Endothelial cell of umbilical vein (primary cell): Measurements from ENCODE around the gene KIF26A. TPM values are rescaled to one million over a fixed set of nuclear protein-coding genes. Genes with fewer than 3 reads are reported as not detected.

ENCODE experiments used
- BruUV-seq: library from RNA; stranded (reverse); fragments of 400-500 nt; replicated peaks from 2 replicates; lab custom pipeline; 2021; lab: Mats Ljungman, UMichigan
- CTCF ChIA-PET: fragments of 300-600, 350-600 bp; sonication (Branson Sonifier 250); formaldehyde crosslinking; loops from one replicate; lab custom pipeline; 2021; ENCODE audit warnings: antibody characterized with exemption, inconsistent platforms; lab: Charles Lee
- POLR2A ChIA-PET: fragments of 300-600, 350-600 bp; sonication (Branson Sonifier 250); formaldehyde crosslinking; loops from one replicate; lab custom pipeline; 2021; ENCODE audit warnings: antibody characterized with exemption, inconsistent platforms; lab: Charles Lee
- DNase-seq: peaks from one replicate; pipeline ENCODE4 v3.0.0-alpha.2; 2011; ENCODE audit warnings: low read depth, low spot score
- FAIRE-seq: peaks from 2 replicates; lab custom pipeline; 2011; peaks lifted over from hg19 to GRCh38; lab: Jason Lieb, UNC
- H2AFZ ChIP-seq: 2 replicates; pipeline ENCODE4 v1.6.0; 2012; ENCODE audit warnings: low read depth, low read length, control low read depth, inconsistent platforms
- H3K27ac ChIP-seq: 2 replicates; pipeline ENCODE4 v1.5.1; 2011; ENCODE audit warnings: low read depth, mild to moderate bottlenecking, control low read depth, low read length, moderate library complexity; ENCODE audit not compliant: insufficient read depth
- H3K27me3 ChIP-seq, 2 experiments: 2 replicates each; pipeline versions ENCODE4 v1.6.0 to v1.6.1; 2011; ENCODE audit warnings: low read length in 2 of 2, mixed read lengths in 1 of 2; ENCODE audit not compliant: control insufficient read depth in 2 of 2, insufficient read depth in 2 of 2
- H3K36me3 ChIP-seq, 2 experiments: 2 replicates in 1 of 2; 3 replicates in 1 of 2; pipeline ENCODE4 v1.5.1; 2011; ENCODE audit warnings: low read length in 2 of 2, mild to moderate bottlenecking in 1 of 2, moderate library complexity in 1 of 2; ENCODE audit not compliant: control insufficient read depth in 2 of 2, insufficient read depth in 2 of 2; ENCODE audit errors: extremely low read depth in 1 of 2
- H3K4me1 ChIP-seq: 3 replicates; pipeline ENCODE4 v1.5.1; 2011; ENCODE audit warnings: mild to moderate bottlenecking, low read length; ENCODE audit not compliant: control insufficient read depth, insufficient read depth; ENCODE audit errors: extremely low read depth
- H3K4me2 ChIP-seq: 2 replicates; pipeline ENCODE4 v1.6.1; 2011; ENCODE audit warnings: low read length, control low read depth, mixed read lengths; ENCODE audit not compliant: insufficient read depth
- H3K4me3 ChIP-seq, 3 experiments: fragments of 200-600 bp in 1 of 3; sonication (generic), shearing (Covaris generic) in 1 of 3; replicated peaks in 1 of 3; 2 replicates each; pipeline ENCODE4 v1.5.1; 2011 to 2016; ENCODE audit warnings: control low read depth in 3 of 3, low read length in 3 of 3, mild to moderate bottlenecking in 2 of 3, inconsistent platforms in 1 of 3, low read depth in 1 of 3, moderate library complexity in 1 of 3; ENCODE audit not compliant: insufficient read depth in 1 of 3
- H3K79me2 ChIP-seq: 2 replicates; pipeline ENCODE4 v1.6.0; 2012; ENCODE audit warnings: low read length, inconsistent platforms; ENCODE audit not compliant: control insufficient read depth, insufficient read depth
- H3K9ac ChIP-seq: replicated peaks from 2 replicates; pipeline ENCODE3; 2011; ENCODE audit warnings: low read length, control low read depth; ENCODE audit not compliant: insufficient read depth; ENCODE audit errors: extremely low read depth
- H3K9me1 ChIP-seq: replicated peaks from 3 replicates; pipeline ENCODE4 v1.6.0; 2011; ENCODE audit warnings: mild to moderate bottlenecking, low read length; ENCODE audit not compliant: control insufficient read depth, insufficient read depth; ENCODE audit errors: extremely low read depth
- H3K9me3 ChIP-seq: replicated peaks from 2 replicates; pipeline ENCODE4 v1.5.1; 2012; ENCODE audit warnings: low read length, inconsistent platforms; ENCODE audit not compliant: control insufficient read depth, insufficient read depth
- H4K20me1 ChIP-seq: replicated peaks from 2 replicates; pipeline ENCODE3; 2011; ENCODE audit warnings: mild to moderate bottlenecking, low read length; ENCODE audit not compliant: control insufficient read depth, insufficient read depth; ENCODE audit errors: extremely low read depth
- EZH2 ChIP-seq: IDR thresholded peaks from 2 replicates; pipeline ENCODE4 v1.6.1; 2012; ENCODE audit warnings: borderline replicate concordance, low read depth, mild to moderate bottlenecking, moderate library complexity, low read length, inconsistent platforms; ENCODE audit not compliant: severe bottlenecking
- FOS ChIP-seq: IDR thresholded peaks from 2 replicates; pipeline ENCODE4 v1.6.1; 2011; ENCODE audit warnings: mild to moderate bottlenecking, low read length, moderate library complexity, borderline replicate concordance; ENCODE audit not compliant: insufficient read depth
- GATA2 ChIP-seq: IDR thresholded peaks from 2 replicates; pipeline ENCODE4 v1.7.0; 2011; ENCODE audit warnings: low read depth, mild to moderate bottlenecking, moderate library complexity, mixed read lengths, low read length; ENCODE audit not compliant: insufficient read length, insufficient read depth
- JUN ChIP-seq: IDR thresholded peaks from 2 replicates; pipeline ENCODE4 v1.6.1; 2011; ENCODE audit warnings: borderline replicate concordance, low read depth; ENCODE audit not compliant: insufficient read length, insufficient read depth
- MAX ChIP-seq: IDR thresholded peaks from 2 replicates; pipeline ENCODE4 v1.6.1; 2011; ENCODE audit not compliant: insufficient read depth, insufficient read length
- MYC ChIP-seq: IDR thresholded peaks from one replicate; pipeline ENCODE4 v1.6.1; 2011; ENCODE audit warnings: mild to moderate bottlenecking, low read depth, low read length
- POLR2A ChIP-seq: IDR thresholded peaks from 2 replicates; pipeline ENCODE4 v1.6.1; 2012; ENCODE audit warnings: low read depth, mild to moderate bottlenecking, control low read depth, low read length
- POLR2AphosphoS5 ChIP-seq: IDR thresholded peaks from 2 replicates; pipeline ENCODE4 v1.6.1; 2012; ENCODE audit warnings: low read depth, mild to moderate bottlenecking, control low read depth, low read length, moderate library complexity; ENCODE audit not compliant: insufficient read depth
- dilution Hi-C: fragments of 300-500 bp; cut with MboI; formaldehyde crosslinking; loops from one replicate; pipeline ENCODE4 v1.15.0; 2019; ENCODE audit warnings: low sequenced_read_pairs; ENCODE audit not compliant: extremely low pct_ligation_motif_present
- intact Hi-C: fragments of 100-400 bp; cut with micrococcal nuclease; formaldehyde crosslinking; loops from one replicate; pipeline ENCODE4 v1.10.0; 2022
- polyA plus RNA-seq, 4 experiments: library from polyadenylated mRNA; depleted of rRNA in 3 of 4; stranded (reverse) in 3 of 4; unstranded in 1 of 4; fragments of >200 nt; gene quantifications; 2 replicates each; pipeline versions ENCODE4 v1.2.1 to v1.2.3, GENCODE V29; 2011 to 2012; ENCODE audit warnings: missing spikeins in 1 of 4
- total RNA-seq: library from RNA; stranded (reverse); gene quantifications from 2 replicates; pipeline ENCODE4 v1.2.3, GENCODE V29; 2021
- TF ChIP-seq, protein P1 (sequence below), 2 donors: IDR thresholded peaks; 1 replicate in 1 of 2; 2 replicates in 1 of 2; pipeline ENCODE4 v1.5.1; 2011; ENCODE audit warnings: low read length in 2 of 2, mild to moderate bottlenecking in 2 of 2, moderate library complexity in 2 of 2, control low read depth in 1 of 2, inconsistent platforms in 1 of 2, low read depth in 1 of 2; ENCODE audit not compliant: insufficient read depth in 1 of 2; ENCODE audit errors: extremely low read depth in 1 of 2

The KIF26A gene
- total and polyA plus RNA-seq, 2 donors (not counting 3 experiments of a cell fraction or from before 2014, with no cell fraction given): 3.6 to 10.7 TPM

- intact Hi-C loops: no loop called here
- no peak for FAIRE-seq
Measured at GRCh38 chr14:104091061-104091926, 47.1 kb upstream of the KIF26A start.

More at GRCh38 chr14:104091061-104091926, 47.1 kb upstream of the KIF26A start:
- no peak overlapping the region for H3K4me2 ChIP-seq
- DNase-seq: no peak
- no peaks in the 10 kb centered on the region for H3K4me1 ChIP-seq
- no peaks in the 10 kb centered on the region for H3K79me2 ChIP-seq
- no peak overlapping the region for H3K27ac ChIP-seq
- BruUV-seq: no TSS peak
- no peak overlapping the region for H2AFZ ChIP-seq
- ChIA-PET CTCF (interaction anchor here (0.9 kb wide), 1 partner anchor 13 kb away, joined by 4 read pairs; no protein-coding TSS in a partner anchor), POLR2A (no interaction called here)
- dilution Hi-C loops: no loop called here
- no peaks in the 10 kb centered on the region for H3K36me3 ChIP-seq
- H3K9me3 ChIP-seq: no peaks in the 10 kb centered on the region
- no peaks in the 10 kb centered on the region for H4K20me1 ChIP-seq
- no peak overlapping the region for H3K4me3 ChIP-seq
- no peaks in the 10 kb centered on the region for H3K9me1 ChIP-seq
- TF ChIP-seq MAX: no peak
- TF ChIP-seq MYC: no peak
- no peak for TF ChIP-seq JUN
- TF ChIP-seq FOS: no peak
- no peak for TF ChIP-seq GATA2
- TF ChIP-seq POLR2A: no peak
- no peak for TF ChIP-seq EZH2
- TF ChIP-seq, protein P1, sequence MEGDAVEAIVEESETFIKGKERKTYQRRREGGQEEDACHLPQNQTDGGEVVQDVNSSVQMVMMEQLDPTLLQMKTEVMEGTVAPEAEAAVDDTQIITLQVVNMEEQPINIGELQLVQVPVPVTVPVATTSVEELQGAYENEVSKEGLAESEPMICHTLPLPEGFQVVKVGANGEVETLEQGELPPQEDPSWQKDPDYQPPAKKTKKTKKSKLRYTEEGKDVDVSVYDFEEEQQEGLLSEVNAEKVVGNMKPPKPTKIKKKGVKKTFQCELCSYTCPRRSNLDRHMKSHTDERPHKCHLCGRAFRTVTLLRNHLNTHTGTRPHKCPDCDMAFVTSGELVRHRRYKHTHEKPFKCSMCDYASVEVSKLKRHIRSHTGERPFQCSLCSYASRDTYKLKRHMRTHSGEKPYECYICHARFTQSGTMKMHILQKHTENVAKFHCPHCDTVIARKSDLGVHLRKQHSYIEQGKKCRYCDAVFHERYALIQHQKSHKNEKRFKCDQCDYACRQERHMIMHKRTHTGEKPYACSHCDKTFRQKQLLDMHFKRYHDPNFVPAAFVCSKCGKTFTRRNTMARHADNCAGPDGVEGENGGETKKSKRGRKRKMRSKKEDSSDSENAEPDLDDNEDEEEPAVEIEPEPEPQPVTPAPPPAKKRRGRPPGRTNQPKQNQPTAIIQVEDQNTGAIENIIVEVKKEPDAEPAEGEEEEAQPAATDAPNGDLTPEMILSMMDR (IDR thresholded peaks at IDR 0.05; ENCODE audit: extremely low read depth in 1 of 2, insufficient read depth in 1 of 2, low read depth in 1 of 2, low read length in 2 of 2): no peak
- TF ChIP-seq POLR2AphosphoS5: no peak
- no peaks in the 10 kb centered on the region for H3K27me3 ChIP-seq
- H3K9ac ChIP-seq: no peak overlapping the region
